Umbilical cord (tissue), 2 donors: ENCODE measurements around the gene NFASC. TPM values are rescaled to one million over a fixed set of nuclear protein-coding genes. Genes with fewer than 3 reads are reported as not detected.

Source experiments
- DNase-seq: peaks from one replicate; pipeline ENCODE4 v3.0.0-alpha.2; 2015; ENCODE audit warnings: low spot score
- total RNA-seq: library from RNA; depleted of rRNA; stranded (reverse); fragments of >200 nt; gene quantifications from one replicate; pipeline ENCODE4 v1.2.3, GENCODE V29; 2014; ENCODE audit warnings: low replicate concordance; ENCODE audit not compliant: insufficient read depth

NFASC gene
- total RNA-seq, 1 donor from 2014 or later = 6.0 TPM

DNA sequence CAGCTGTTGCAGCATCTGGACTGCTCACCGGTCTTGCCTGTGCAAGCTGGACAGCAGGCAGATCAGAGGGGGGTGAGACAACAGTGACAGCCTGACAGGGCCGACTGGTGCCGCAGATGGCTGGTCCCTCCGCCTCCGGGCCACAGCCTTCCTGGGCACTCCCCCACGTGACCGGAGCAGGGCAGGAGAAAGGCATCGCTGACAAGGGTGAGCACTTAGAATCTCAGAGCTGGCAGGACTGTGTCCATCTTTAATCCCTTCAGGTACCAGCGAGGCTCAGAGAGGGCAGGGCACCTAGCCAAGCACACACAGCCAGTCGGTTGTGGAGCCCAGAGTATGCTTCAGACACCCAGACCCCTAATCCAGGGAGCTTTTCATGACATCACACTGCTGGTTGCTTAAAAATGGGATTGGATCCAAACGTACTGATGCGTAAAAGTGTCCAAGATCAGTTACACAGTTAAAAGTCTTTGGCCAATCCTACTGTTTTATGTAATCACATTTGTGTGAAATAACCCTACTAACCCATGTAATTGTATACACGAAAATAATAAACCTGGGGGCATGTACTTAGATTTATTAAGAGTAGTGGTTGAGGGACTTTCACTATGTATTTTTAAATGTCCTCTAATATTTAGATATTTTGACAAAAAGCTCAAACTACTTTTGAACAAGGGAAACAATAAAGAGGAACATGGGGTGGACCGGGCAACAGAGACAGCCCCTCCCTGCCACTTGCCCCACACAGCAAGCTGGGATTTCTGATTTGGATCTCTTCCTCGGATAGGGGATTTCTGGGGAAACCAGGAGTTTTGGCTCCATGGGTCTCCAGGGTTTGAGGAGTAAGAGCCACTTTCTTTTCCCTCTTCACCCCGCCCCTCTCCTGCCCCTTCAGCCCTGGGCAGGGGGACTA is 171.6 kb downstream of the NFASC start:
- DNase-seq = no peak

DNA sequence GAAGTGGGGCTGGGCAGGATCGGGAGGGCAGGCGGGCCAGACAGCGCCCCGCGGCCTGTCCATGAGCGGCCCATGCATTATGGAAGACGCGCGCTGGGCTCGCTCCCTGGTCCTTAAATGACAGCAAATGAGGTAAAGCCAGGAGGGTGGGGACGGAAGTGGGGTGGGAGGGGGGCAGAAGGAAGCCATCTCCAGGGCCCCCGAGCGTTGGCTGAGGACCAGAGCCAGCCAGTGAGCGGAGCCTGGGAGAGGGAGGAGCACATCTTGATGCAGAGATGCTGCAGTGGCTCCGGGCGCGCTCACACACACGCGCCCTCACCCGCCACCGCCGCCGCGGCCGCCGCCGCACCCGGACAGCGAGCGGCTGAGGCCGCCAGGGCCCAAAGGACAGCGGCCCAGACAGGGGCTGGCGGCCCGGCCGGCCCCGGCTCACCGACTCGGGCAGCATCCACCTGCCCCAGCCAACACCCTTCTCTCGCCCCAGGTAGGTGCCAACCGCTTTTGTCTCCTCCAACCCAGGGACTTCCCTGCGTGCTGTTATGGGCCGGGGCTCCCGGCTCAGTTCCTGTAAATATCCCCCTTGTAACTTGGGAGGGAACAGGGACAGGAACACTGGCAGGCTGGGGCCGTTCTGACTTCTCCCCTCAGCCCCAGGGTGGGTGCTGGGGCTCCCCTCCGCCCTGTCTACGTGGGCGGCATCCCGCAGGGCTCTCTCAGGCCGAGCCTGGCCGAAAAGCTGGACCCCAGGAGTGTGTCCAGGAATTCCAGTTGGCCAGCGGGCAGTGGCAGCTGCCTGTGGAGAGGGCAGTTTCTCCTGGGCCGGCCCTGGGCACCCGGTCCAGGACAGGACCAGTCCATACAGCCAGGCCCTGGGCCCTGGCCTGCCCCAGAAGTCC is 172.5 kb downstream of the NFASC start, which contains the start of gene CNTN2:
TSS of gene CNTN2 (plus strand) at position 302 of the 896 bp plus-strand sequence. CDS start 9,974 bp downstream, outside the sequence.
- peak; percentile 48 for DNase-seq

DNA sequence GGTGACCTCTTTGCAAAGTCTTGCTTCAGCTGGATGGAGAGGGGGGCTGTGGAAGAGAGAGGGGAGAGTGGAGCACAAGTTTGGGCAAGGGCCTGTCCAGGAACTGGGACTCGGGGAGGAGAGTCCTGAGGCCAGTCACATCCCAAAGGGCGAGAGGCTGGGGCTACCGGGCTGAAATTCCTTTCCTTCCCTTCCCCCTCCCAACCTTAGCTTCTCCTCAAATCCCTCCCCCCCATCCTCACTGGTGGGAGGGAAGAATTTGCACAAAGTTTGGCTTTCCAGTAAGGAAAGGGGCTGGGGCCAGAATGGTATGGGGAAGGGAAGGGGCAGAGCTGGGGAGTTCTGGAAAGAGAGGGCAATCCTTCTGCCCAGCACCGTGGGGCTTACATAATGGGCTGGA is 173.2 kb downstream of the NFASC start:
- DNase-seq = no peak

DNA sequence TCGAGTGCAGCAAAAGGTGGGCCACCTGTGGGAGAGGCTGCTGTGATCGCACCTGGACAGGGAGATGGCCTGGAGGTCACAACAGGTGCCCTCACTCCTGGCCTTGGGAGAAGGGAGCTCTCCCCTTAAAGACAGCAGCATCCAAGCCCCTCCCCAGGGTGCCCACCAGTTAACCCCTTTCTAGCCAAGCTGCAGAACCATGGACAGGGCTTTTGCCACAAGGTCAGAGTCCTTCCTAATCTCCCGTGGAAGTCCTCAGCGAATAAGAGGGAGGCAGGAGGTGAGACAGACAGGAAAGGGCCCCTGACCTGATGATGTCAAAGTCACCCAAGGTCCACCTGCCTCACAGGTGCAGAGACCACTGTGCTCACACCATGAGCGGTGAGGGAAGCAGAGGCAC is 174.1 kb downstream of the NFASC start:
- no peak for DNase-seq

DNA sequence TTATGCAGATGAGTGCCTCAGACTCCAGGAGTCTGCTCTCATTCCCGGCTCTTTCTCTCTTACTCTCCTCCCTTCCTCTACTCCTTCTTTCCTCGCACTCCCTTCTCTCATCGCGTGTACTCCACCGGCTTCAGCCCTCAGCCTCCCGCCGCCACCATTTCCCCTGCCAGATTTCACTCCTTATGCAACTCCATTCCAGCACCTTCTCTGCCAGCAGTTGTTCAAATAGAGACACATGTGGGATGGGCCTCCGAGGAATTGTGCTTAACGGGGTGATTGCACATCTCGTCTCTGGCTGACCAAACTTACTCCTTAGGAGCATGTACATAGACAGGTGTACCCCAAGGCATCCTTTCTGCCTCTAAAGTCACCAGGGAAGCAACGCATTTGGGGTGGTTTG is 174.5 kb downstream of the NFASC start:
- DNase-seq = no peak

DNA sequence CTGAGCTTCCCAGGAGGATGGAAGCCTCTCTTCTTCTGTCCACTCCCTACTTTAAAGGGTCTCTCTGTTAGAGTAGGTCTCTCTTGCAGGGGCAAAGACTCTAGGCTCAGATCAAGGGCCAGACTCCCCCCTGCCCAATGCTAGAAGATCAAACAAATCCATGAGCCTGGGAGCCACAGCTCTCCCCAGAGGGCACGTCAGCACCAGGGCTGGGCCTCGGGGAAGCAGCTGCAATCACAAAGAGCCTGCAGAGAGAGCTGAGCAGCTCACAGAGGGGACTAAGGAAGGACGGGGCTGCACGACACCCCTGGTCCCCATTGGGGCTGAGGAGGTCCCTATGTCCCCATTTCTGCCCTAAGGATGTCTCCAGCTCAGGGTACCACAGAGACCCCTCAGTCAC is 176.2 kb downstream of the NFASC start:
- DNase-seq = no peak

DNA sequence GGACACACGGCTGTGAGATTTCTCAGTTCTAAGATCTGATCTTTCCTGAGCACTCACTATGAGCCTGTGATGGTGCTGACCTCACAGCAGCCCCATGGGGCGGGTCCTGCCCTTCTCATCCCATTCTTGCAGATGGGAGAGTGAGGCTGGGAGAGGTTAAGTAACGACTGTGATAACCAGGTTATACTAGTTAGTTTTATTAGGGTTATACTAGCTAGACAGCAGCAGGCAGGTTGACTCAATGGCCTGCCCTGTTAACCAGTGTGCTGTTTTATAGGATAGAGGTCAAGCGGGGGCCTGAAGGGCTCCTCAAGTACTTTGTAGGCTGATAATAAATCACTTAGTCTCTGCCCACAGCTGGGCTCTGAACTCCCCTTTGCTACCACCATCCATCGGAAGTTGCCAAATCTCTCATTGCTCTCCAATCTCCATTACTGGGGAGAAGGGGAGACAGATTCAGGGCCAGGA is 177.1 kb downstream of the NFASC start:
- no peak for DNase-seq

DNA sequence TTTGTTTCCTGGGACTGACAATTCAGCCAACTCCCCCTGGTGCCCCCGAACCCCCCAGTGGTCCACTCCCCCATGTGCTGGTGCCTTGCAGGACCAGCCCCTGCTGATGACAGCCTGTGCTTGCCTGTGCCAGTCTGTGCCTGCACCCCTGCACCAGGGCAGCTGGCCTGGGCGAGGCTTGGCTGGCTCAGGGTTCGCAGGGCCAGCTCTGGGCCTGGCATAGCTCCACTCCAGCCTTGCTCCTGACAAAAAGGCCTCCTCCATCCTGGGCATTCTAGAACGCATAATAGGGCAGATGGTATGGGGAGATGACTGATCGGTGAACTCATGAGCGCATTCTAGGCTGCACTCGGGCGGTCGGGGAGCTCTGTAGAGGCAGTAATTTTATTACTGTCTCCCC is 177.7 kb downstream of the NFASC start:
- DNase-seq = no peak

DNA sequence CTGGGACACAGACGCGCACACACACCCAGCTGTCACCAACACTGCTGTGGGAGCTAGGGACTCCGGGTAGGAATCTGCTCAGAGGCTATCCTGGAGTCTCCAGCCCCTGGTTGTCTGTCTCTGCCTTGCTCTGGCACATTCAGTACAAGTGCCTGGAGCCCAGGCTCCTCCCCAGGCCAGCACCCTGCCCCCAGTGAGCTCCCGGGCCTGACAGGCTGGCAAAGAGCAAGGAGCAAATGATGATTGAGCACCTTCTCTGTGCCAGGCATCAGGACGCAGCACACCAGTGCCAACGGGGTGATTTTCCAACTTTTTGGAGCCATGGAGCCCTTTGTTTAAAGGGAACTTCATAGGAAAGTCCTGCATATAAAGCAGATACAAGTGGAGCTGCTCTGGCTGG is 178.8 kb downstream of the NFASC start:
- no peak for DNase-seq

DNA sequence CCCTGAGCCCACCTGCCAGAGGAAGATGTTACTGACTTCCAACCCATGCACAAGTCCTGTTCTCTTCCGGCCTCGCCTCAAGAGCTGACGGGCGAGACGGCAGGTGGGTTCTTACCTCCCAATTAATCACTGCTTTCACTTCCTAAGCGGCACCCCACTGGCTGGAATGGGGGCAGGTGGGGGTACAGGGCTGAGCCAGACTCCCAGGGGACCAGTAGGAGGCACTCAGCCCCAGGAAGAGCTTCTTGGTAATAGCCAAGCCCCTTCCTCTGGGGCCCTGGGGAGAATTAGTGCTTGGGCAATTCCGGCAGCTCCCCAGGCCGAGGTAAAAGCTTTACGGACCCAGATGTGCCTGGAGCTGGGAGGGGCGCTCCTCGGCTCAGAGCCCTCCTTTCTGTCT is 182.0 kb downstream of the NFASC start:
- no peak for DNase-seq

DNA sequence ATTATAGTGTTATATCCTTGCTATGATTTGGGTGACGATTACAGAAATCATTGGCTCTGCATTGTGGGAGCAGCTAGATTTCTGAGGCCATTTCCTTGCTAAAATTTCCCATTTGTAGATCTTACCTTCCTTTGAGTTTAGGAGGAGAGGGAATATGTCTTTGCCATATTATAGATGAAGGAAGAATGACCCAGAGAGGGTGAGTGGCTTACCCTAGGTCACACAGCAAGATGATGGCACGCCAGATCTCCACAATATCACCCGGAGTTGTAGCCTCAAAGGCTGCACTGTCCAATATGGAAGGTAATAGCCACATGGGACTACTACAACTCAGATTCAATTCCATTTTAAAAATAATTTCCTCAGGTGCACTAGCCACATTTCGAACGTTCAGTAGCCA is 182.6 kb downstream of the NFASC start:
- DNase-seq = no peak

DNA sequence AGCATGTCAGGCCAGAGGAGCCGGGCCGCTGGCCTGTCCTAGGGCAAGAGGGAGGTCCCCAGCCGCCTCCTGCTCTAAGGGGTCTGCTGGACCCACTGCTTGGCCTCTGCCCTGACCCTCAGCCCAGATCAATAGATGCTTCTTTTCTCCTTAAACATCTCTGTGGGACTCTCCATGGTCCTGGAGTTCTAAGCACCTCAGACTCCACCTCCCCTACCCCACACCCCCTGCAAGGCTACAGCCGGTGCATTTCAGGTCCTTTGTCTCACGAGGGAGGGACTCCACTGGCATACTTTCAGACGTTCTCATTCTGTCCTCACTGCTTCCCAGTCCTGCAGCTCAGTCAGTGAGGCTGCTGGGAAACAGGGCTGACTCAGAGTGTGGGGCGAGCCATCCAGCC is 183.4 kb downstream of the NFASC start:
- no peak for DNase-seq

DNA sequence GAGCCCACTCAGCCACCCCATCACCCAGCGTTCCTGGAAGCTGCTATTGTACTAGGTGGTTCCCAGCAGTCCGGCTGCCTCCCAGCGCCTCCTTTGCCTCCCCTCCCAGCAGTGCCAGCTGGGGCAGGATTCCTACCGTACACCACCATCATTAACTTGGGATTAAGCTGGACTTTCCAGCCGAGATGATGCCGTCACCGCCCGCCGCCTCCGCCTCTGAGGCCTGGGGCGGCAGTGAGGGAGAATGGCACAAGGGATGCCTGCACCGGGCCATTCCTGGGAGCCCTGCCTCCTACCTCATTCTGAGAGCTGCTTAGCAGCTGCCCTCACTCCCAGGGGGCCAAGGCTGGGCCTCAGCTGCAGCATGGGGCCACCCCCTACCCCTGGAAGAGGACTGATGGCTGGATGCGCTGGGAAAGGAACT is 185.5 kb downstream of the NFASC start:
- DNase-seq = no peak

DNA sequence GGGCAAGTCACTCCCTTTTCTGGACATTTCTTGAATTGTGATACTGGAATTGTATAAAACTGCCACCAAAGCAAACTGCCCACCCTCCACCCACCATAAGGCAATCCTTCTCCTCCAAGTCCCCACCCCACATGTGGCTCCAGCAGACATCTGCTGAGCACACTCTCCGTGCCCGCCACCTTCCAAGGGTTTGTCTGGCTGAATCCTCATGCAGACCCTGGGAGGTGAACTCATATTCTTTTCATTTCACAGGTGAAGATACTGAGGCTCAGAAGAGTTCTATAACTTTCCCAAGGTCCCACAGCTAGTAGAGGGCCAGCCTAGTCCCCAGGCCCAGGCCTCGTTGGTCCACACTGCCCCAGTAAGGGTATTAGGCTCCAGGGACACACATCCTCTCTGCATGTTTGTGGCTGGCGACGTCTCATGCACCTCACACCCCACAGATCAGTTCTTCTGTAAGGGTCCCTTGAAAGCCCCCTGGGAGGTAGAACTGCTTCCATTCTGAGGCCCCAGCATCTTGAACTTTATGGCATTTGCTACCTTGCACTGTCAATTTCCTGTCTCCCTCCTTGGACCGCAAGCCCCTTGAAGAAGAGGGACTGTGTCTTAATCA is 186.4 kb downstream of the NFASC start:
- no peak for DNase-seq

DNA sequence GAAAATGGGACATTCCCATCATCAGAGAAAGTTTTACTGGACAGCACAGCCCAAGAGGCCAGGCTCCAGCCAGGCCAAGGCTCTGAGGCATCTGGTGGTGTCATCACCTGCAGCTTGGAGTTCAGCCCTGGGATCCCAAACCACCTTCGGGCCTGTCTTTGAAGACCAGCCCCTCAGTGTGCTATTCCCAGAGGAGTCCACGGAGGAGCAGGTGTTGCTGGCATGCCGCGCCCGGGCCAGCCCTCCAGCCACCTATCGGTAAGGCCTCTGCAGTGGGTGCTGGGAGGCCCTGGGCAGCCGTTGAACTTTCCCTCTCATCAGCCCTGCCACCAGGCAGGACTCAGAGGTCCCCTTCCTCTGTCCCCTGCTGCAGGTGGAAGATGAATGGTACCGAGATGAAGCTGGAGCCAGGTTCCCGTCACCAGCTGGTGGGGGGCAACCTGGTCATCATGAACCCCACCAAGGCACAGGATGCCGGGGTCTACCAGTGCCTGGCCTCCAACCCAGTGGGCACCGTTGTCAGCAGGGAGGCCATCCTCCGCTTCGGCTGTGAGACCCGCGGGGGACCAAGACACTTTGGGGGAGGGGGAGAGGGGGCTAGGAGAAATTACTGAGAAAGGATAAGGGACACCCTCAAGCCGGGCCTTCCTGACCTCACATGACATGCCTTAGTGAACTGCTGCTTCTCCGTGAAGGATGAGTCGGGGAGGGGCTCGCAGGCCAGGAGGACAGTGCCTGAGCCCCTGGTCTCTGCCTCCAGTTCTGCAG is 187.3 kb downstream of the NFASC start:
- DNase-seq = no peak

DNA sequence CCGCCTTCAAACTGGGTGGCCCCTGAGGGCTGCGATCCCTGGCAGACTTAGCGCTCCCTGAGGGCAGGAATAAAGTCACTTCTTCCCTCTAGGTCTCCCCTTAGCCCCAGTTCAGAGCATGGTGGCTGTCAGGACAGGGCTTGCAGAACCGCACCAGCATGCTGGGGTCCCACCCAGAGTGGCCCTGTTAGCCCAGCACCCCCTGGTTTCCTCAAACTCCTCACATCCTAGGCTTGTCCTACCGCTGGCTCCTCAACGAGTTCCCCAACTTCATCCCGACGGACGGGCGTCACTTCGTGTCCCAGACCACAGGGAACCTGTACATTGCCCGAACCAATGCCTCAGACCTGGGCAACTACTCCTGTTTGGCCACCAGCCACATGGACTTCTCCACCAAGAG is 188.2 kb downstream of the NFASC start:
- no peak for DNase-seq

DNA sequence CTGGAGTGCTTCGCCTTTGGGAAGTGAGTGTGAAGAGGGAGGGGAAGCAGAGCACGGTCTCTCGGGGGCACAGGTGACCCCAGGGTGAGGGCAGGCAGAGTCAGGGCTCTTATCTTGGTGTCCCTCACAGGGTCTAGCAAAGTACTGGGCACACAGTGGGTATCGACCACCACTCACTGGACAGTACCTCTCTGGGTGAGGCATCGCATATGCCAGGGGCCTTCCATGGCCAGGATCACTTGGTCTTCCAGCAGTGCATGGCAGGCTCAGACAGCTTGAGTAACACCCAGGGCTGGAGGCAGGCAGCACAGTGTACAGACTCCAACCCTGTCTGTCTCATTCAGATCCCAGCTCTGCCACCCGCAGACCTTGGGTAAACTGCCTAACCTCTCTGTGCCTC is 189.0 kb downstream of the NFASC start:
- no peak for DNase-seq

DNA sequence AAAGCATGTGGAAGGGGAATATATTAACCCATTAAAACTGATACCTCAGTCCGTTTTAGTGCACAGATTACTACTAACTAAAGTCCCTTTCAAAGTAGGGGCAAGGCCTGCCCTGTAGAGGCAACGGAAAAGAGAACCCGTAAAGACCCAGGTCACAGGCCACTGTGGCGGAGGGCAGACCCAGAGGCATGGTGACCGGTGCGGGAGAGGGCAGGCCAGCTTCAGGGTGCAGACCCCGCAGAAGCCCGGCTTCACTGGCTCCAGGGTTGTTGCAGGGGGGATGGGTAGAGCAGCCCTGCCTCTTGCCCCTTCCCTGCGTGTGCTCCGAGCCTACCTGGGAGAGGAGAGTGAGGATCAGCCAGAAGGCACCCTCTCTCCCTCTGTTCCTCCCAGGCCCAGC is 190.1 kb downstream of the NFASC start:
- no peak for DNase-seq

DNA sequence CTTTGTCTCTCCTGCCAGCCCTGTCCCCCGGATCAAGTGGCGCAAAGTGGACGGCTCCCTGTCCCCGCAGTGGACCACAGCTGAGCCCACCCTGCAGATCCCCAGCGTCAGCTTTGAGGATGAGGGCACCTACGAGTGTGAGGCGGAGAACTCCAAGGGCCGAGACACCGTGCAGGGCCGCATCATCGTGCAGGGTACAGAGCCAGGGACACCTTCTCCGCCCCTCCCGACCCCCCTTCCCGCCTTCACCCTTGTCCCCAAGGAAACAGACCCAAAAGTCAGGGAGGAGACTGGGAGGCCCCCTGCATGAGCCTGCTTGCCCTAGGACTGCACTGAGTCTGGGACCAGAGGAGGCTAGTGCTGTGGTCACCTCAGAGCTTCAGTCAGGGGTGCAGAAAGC is 190.6 kb downstream of the NFASC start:
- DNase-seq = no peak

DNA sequence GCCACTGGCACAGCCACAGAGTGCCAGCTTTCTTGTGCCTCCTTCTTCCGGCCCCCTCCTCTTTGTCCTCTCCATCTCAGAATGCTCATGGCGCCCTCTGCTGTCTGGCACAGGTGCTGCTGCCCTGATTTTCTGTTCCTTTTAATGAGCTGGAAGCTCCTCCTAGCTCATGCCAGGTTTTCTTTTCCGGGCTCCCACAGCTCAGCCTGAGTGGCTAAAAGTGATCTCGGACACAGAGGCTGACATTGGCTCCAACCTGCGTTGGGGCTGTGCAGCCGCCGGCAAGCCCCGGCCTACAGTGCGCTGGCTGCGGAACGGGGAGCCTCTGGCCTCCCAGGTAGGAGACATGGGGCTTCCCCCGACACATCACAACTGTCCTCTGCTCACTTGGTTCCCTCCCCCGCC is 191.0 kb downstream of the NFASC start:
- DNase-seq = peak; percentile 86

DNA sequence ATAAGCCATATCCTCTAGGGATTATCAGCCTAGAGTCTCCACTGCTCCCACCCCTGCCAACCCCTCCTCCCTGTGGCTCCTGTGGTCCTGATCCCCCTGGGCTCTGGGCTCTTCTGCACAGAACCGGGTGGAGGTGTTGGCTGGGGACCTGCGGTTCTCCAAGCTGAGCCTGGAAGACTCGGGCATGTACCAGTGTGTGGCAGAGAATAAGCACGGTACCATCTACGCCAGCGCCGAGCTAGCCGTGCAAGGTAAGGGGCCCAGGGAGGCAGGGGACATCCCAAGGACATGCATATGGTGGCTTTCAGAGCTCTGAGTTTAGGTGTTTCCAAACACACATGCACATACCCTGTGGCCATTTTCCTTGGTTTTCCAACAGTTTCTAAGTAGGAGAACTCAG is 191.7 kb downstream of the NFASC start:
- DNase-seq = no peak
